ENCODE measurements around the gene SYN1.

GRCh38 chrX:47661539-47661938 lies 41.9 kb upstream of the SYN1 start:
- TF ChIP-seq CTCF (IDR thresholded peaks at IDR 0.05; ENCODE audit: insufficient read depth, low read depth, low read length) (no peak), EZH2 (IDR thresholded peaks at IDR 0.05; ENCODE audit: insufficient read depth, low read length) (no peak)
